Right cardiac atrium (tissue), 5 donors: ENCODE results near the gene DNMT1. TPM values are rescaled to one million over a fixed set of nuclear protein-coding genes. Genes with fewer than 3 reads are reported as not detected.

Experiments
- ATAC-seq, 2 donors: fragments of 200-7000 bp; cut with Tn5 transposase; one replicate each; pipeline versions ENCODE4 v1.8.0 to v1.9.1; 2020; ENCODE audit warnings: moderate library complexity in 2 of 2, mild to moderate bottlenecking in 1 of 2
- DNase-seq, 3 donors: peaks; one replicate each; pipeline ENCODE4 v3.0.0-alpha.2; 2020
- H3K27ac ChIP-seq: one replicate; pipeline ENCODE4 v1.5.1; 2013; ENCODE audit warnings: mild to moderate bottlenecking, low read length, control low read depth, moderate library complexity
- H3K27me3 ChIP-seq: one replicate; pipeline ENCODE4 v1.6.1; 2013; ENCODE audit not compliant: control insufficient read depth, insufficient read depth
- H3K4me1 ChIP-seq: one replicate; pipeline ENCODE4 v1.6.1; 2013; ENCODE audit warnings: low read length; ENCODE audit not compliant: control insufficient read depth, insufficient read depth
- H3K4me3 ChIP-seq: one replicate; pipeline ENCODE4 v1.5.1; 2013; ENCODE audit warnings: low read length, control low read depth
- H3K9me3 ChIP-seq: one replicate; pipeline ENCODE4 v1.6.1; 2013; ENCODE audit warnings: low read length; ENCODE audit not compliant: control insufficient read depth
- WGBS: extraction: QIAGEN DNeasy Blood & Tissue Kit; methylation state at CpG from one replicate; pipeline ENCODE4 v1.1.7; 2013; 5-methylcytosine and 5-hydroxymethylcytosine counted together
- intact Hi-C, 4 donors: fragments of 100-400 bp; cut with DNase I; formaldehyde crosslinking; loops; one replicate each; pipeline versions ENCODE4 v1.11.0 to v1.14.0; 2022 to 2023
- polyA plus RNA-seq: library from polyadenylated mRNA; stranded (reverse); fragments of 200-250 nt; gene quantifications from one replicate; pipeline ENCODE4 v1.2.3, GENCODE V29; 2013
- total RNA-seq, 4 donors: library from RNA; stranded (reverse); fragmentation: NEBNext Ultra II Directional; extraction: Animal tissue kit (Norgen Biotek cat#: 25700); gene quantifications; one replicate each; pipeline ENCODE4 v1.2.1, GENCODE V29; 2021
- donor health status: healthy with polysubstance abuse.
- donor health status: DM: no; HTN: yes; CAD: no.
- donor health status: DM: no; HTN: no; CAD: no.
- donor health status: DM: no; HTN: yes; CAD: no; lungs with severe emphysema.
- donor health status: DM: yes; HTN: yes; CAD: no.

DNMT1 gene
- total and polyA plus RNA-seq, 5 donors: 19.3 to 37.2 (median 27.2) TPM

DNA sequence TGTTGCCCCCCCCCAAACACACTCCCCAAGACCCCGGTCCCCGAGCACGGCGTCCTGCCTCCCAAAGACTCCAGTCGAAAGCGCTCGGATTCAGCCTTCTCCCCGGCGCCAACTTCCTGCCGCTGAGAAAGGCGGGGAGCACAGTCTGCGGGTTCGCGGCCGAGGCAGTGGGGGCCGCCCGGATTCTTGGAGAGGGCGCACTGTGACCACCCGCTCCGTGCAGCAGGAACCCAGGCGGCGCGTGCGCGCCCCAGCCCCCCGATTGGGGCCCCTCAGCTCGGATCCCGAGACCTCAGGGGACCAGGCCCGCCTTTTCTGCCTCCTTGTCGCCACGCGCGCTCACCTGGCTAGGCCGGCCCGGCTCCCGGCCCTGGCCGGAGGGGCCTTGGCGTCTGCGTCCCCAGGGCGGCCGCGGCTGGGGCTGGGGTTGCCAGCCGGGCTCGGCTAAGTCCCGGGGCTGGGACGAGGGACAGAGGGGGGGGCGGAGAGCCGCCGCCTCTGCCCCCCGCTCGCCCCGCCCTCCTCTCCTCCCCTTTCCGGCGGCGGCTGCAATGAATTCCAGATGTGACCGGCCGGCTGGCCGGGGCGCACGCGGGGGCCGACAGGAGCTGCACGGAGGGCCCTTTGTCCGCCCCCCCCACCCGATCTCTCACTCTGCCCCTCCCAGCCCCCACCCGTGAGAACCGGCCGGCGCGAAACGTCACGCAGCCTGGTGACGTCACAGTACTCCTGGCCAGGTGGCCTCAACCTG, 36.3 kb upstream of the DNMT1 start, which contains the start of gene S1PR2:
Gene S1PR2 (minus strand): TSS at position 471 of the 751 bp plus-strand sequence. CDS start 6,426 bp downstream, outside the sequence.
- no peaks in the 10 kb centered on the region for H3K9me3 ChIP-seq
- no peaks in the 10 kb centered on the region for H3K27me3 ChIP-seq
- intact Hi-C loops: loop anchor here in 1 of 4 donors (10.0 kb wide), 1 partner anchor 126 kb away; the partner anchor contains the start of genes ANGPTL6 and PPAN
- peak; percentile 90 to 95 (median 95) for DNase-seq
- ATAC-seq: peak; percentile 73 to 74
- peak within 1 kb of the TSS; percentile 87 for H3K27ac ChIP-seq
- under 1% methylated on average over 73 of the region's 73 CpGs for WGBS
- H3K4me3 ChIP-seq: peak within 1 kb of the TSS; percentile 97
- H3K4me1 ChIP-seq: peaks cover 4% of the 10 kb centered on the region

DNA sequence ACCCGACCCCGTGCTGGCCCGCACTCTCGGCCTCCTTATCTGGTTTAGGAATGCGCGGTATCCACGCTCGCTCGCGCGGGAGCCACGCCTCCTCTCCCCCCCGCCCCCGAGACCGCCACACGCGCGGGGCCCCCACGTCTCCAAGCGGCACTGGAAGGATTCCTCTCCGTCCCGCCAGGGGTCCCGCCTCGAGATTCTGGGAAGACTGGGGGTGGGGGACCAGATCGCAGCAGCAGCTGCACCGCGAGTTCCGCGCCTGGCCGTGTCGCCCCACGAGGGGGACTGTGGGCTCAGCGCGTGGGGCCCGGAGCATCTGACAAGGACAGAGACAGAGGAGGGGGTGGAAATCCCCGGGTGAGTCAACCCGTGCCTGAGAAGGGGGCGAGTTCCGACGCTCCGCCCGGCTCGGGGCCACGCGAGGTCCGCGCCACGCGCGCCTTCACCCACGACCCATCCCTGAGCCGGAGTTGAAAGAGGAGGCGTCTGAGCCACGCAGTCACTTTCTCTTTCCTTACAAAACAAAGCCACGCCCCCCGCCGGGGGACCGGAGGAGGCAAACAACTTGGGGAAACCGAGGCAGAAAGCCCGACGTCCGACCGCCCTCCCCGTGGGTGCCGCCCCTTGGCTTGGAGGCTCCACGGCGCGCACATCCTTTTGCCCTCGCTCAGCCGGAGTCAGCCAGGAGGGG, 35.6 kb upstream of the DNMT1 start:
- Histone ChIP-seq H3K27ac (peak overlapping the region; percentile 87), H3K9me3 (no peaks in the 10 kb centered on the region), H3K4me1 (peaks cover 5% of the 10 kb centered on the region), H3K27me3 (no peaks in the 10 kb centered on the region), H3K4me3 (peak overlapping the region; percentile 97)
- WGBS: under 1% methylated on average over 70 of the region's 70 CpGs
- ATAC-seq (peak; percentile 13 to 32), DNase-seq (peak; percentile 79 to 90 (median 89))
- intact Hi-C loops: loop anchor here in 1 of 4 donors (10.0 kb wide), 1 partner anchor 126 kb away; the partner anchor contains the start of genes ANGPTL6 and PPAN

- peaks cover 5% of the 10 kb centered on the region for H3K4me1 ChIP-seq
- no peaks in the 10 kb centered on the region for H3K9me3 ChIP-seq
- ATAC-seq: no peak
- H3K27ac ChIP-seq: peak overlapping the region; percentile 59
- no peak for DNase-seq
- 41% methylated on average over 2 of the region's 2 CpGs for WGBS
- H3K27me3 ChIP-seq: no peaks in the 10 kb centered on the region
- no peak overlapping the region for H3K4me3 ChIP-seq
- intact Hi-C loops: no loop called here
These were observed 34.2 kb upstream of the DNMT1 start for GRCh38 chr19:10228920-10229319.

DNA sequence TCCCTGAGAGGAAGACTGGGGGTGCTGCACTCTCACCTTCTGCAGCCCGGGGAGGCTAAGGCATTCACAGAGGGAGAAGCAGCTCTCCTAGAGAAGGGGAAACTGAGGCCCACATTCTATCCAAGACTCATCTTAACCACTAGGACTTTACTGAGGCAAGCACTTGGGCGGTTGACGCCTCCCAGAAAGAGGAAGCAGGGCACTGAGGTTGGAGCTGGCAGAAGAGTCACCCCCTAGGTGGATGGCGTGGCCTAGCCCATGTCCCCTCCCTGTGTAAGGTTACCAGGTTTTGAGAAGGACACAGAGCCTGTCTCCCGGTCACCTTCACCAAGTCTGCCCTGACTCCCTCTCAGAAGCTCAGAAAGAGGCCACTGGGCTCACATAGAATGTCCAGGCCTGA, 33.6 kb upstream of the DNMT1 start:
- ATAC-seq: no peak
- intact Hi-C loops: no loop called here
- H3K9me3 ChIP-seq: no peaks in the 10 kb centered on the region
- peak overlapping the region; percentile 51 for H3K27ac ChIP-seq
- 81% methylated on average over 5 of the region's 5 CpGs for WGBS
- no peaks in the 10 kb centered on the region for H3K27me3 ChIP-seq
- DNase-seq: no peak
- no peak overlapping the region for H3K4me3 ChIP-seq
- H3K4me1 ChIP-seq: peaks cover 5% of the 10 kb centered on the region

DNA sequence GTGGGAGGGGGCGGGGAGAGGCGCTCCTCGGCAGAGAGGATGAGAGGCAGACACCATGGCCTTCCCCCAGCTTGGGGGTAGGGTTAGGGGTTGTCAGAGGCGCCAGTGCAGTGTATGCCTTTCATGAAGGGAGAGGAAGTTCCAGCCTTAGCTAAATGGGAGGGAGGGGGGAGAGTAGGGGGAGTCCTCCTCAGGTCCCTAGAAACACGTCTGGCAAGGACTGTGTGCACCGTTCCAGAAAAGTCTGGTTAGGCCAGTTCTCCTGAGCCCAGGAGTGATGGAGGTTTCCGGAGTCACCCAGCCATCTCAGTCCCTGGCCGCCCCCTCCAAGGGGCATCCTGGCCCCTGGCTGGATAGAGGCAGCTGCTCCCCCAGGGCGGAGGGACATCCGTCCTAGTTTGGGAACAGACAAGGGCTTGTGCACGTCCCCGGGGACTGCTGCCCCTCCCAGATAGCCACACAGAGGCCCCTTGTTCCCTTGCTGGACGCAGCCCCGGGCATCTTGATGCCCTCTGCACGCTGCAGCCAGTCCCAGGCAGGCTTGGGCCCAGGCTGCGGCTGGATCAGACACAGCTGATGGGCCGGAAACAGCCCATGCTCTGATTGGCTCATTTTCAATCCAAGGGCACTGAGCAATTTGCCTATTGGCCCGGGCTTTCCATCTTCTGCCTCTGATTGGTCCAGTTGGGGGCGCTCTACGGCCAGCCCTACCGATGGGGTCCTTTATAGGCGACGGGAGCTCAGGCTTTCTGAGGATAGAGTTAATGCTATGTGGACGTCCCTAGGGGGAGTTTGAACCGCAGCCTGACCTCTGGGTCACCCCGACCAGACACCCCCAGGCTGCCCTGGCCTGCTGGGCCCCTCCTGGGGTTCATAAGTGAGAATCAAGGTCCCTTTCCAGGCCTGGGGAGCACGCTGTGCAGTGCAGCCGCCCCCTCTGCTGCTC, 32.5 kb upstream of the DNMT1 start:
- ATAC-seq (peak; percentile 18 to 20), DNase-seq (peak; percentile 84 to 87 (median 86))
- Histone ChIP-seq H3K4me3 (no peak overlapping the region), H3K27ac (peak overlapping the region; percentile 60), H3K27me3 (no peaks in the 10 kb centered on the region), H3K4me1 (peaks cover 5% of the 10 kb centered on the region), H3K9me3 (no peaks in the 10 kb centered on the region)
- 54% methylated on average over 28 of the region's 28 CpGs for WGBS
- intact Hi-C loops: no loop called here

DNA sequence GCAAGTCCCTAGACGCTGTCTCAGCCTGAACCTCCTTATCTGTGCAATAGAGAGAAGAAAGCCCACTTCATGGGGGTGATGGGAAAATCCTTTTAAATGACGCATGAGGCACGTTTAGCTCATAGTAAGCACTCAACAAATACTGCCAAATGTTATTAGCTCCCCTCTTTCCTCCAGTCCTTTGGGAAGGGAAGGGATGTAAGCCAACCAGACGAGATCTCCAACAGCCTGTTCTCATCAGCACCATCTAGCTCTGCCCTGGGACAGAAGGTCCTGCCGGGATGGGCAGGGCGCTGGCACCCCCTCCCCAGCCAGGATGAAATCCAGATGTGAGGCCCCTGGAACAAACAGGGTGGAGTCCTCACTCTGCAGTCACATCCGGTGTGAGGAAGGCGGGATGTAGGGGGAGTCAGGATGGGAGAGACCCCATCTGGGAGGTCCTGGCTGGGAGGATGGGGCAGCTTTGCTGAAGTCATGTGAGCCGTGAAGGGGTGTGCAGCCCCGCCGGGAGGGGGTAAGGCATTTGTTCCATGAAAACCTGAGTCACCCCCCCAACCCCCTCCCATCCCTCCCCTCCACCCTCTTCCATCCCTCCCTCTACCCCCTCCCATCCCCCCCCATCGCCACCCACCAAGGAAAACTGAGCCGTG, 31.7 kb upstream of the DNMT1 start:
- intact Hi-C loops: no loop called here
- peak; percentile 80 to 82 for ATAC-seq
- peaks cover 5% of the 10 kb centered on the region for H3K4me1 ChIP-seq
- H3K4me3 ChIP-seq: no peak overlapping the region
- peak; percentile 92 to 95 (median 94) for DNase-seq
- H3K27me3 ChIP-seq: no peaks in the 10 kb centered on the region
- no peaks in the 10 kb centered on the region for H3K9me3 ChIP-seq
- WGBS: 28% methylated on average over 13 of the region's 13 CpGs
- H3K27ac ChIP-seq: peak overlapping the region; percentile 78

DNA sequence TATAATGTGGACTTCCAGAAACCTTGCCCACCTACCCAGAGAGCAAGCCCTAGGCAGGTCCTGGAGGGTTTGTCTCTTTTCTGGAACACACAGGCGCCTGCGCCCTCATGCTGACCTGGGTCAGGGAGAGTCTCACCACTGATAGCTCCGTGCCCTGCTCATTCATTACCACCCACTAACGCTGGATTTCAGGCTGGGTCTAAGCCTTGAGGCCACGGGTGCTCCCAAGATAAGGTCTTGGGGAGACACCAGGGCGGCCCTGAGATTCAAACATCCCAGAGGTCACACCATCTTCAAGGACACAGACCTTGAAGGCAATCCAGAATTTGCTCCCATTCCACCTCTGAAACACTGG, 31.2 kb upstream of the DNMT1 start:
- no peaks in the 10 kb centered on the region for H3K9me3 ChIP-seq
- peak overlapping the region; percentile 78 for H3K27ac ChIP-seq
- no peak for ATAC-seq
- H3K4me1 ChIP-seq: peaks cover 5% of the 10 kb centered on the region
- intact Hi-C loops: no loop called here
- H3K27me3 ChIP-seq: no peaks in the 10 kb centered on the region
- WGBS: 72% methylated on average over 6 of the region's 6 CpGs
- DNase-seq: peak; percentile 61 to 83 (median 83)
- no peak overlapping the region for H3K4me3 ChIP-seq

DNA sequence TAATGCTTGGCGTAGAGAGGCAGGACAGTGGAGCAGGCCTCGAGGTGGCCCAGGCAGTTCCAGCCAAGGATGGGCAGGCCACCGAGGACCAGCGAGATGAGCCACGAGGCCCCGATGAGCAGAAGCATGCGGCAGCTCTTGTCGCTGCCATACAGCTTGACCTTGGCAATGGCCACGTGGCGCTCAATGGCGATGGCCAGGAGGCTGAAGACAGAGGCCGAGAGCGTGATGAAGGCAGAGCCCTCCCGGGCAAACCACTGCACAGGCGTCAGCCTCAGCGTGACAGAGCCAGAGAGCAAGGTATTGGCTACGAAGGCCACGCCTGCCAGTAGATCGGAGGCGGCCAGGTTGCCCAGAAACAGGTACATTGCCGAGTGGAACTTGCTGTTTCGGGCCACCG, 29.6 kb upstream of the DNMT1 start:
- DNase-seq (peak in 2 of 3 donors; percentile 24 to 64), ATAC-seq (no peak)
- Histone ChIP-seq H3K9me3 (no peaks in the 10 kb centered on the region), H3K4me1 (peaks cover 3% of the 10 kb centered on the region), H3K27ac (no peak overlapping the region), H3K27me3 (no peaks in the 10 kb centered on the region), H3K4me3 (no peak overlapping the region)
- 96% methylated on average over 23 of the region's 23 CpGs for WGBS
- intact Hi-C loops: no loop called here

- no peaks in the 10 kb centered on the region for H3K9me3 ChIP-seq
- DNase-seq (no peak), ATAC-seq (no peak)
- WGBS: 95% methylated on average over 28 of the region's 28 CpGs
- intact Hi-C loops: no loop called here
- H3K27me3 ChIP-seq: no peaks in the 10 kb centered on the region
- H3K4me1 ChIP-seq: peaks cover 3% of the 10 kb centered on the region
- H3K27ac ChIP-seq: no peak overlapping the region
- H3K4me3 ChIP-seq: no peak overlapping the region
These were observed 28.9 kb upstream of the DNMT1 start for GRCh38 chr19:10223488-10224213.
